NAMALWA (cell line): Measurements from ENCODE around the gene VIL1.
A peak's percentile ranks its signal among the peaks of the same experiment; 100 is the strongest.

Experiments
- DNase-seq: peaks from one replicate; pipeline ENCODE4 v3.0.0-alpha.2; 2015; ENCODE audit warnings: low spot score

VIL1 gene

GRCh38 chr2:218444692-218445357, 25.9 kb downstream of the VIL1 start:
- no peak for DNase-seq

- DNase-seq, result no peak
Observed at GRCh38 chr2:218445602-218446001, 26.7 kb downstream of the VIL1 start.

DNA sequence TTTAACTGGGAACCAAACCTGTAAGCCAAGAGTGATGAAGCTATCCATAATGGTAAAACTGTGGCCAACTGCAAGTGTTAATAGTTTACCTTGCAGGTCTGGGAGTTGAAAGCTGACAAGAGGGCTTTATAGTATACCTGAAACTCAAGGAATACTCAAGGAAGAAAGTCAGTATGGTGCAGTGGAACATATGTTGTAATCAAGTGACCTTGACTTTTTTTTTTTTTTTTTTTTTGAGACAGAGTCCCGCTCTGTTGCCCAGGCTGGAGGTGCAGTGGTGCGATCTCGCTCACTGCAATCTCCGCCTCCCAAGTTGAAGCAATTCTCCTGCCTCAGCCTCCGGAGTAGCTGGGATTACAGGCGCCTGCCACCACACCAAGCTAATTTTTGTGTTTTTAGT, 27.6 kb downstream of the VIL1 start:
- no peak for DNase-seq

GRCh38 chr2:218447072-218447471, 28.1 kb downstream of the VIL1 start:
- no peak for DNase-seq

- no peak for DNase-seq
Observed at GRCh38 chr2:218448934-218449333, 30.0 kb downstream of the VIL1 start.

DNA sequence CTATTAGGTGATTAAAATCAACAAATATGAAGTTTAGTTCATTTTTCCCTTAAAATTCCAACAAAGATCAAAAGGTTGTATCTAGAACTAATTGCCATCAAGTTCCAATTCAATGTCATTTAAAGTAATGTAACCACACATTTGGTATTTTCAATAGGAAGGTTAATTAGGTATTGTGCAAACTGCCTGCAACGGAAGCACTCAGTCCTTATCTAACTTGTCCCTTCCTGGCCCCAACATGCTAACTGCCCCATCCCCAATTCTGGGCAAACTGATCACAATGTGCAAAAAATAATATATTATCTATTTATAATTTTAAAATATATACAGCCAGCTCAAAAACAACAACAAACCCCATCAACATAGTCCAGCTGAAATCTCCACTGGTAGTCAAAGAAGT, 33.2 kb downstream of the VIL1 start:
- no peak for DNase-seq

- DNase-seq, result no peak
Observed at GRCh38 chr2:218456849-218457248, 37.9 kb downstream of the VIL1 start.

GRCh38 chr2:218458598-218458997, 39.7 kb downstream of the VIL1 start:
- no peak for DNase-seq

GRCh38 chr2:218465987-218466633, 47.2 kb downstream of the VIL1 start:
- DNase-seq, result peak; percentile 48

DNA sequence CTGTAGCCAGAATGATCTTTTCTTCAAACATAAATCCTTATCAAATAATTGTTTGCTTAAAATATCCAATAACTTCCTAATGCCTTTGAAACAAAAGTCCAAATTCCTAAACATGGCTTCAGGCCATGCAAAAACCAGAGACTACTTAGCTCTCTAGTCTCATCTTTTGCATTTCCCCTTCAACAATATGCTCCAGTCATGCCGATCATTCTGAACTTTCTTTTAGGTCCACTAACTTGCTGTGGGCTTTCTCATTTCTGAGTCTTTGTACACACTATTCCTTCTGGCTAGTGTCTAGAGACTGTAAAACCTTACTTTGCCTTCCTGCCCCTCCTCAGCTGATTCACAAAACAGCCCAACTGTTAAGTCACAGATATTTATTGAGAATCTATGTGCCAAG, 51.5 kb downstream of the VIL1 start:
- DNase-seq, result no peak

DNA sequence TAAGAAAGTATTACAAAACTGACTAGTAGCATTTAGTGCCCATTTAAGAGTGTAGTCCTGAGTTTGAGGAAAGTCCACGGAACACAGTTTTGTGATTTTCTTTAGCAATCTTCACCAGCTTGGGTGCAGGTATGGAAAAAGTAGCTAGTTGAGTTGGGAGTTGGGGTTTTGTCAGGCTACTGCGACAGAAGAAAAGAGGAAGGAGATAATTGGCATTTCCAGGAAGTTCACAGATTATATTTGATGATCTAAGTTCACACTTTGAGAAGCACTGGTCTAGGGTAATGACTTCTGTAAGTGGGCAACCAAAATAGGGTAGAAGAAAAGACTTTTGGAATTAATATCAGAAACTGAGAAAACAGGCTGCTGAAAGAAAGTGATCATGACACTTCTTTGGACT, 52.1 kb downstream of the VIL1 start:
- no peak for DNase-seq

GRCh38 chr2:218471982-218472381, 53.1 kb downstream of the VIL1 start:
- no peak for DNase-seq

DNA sequence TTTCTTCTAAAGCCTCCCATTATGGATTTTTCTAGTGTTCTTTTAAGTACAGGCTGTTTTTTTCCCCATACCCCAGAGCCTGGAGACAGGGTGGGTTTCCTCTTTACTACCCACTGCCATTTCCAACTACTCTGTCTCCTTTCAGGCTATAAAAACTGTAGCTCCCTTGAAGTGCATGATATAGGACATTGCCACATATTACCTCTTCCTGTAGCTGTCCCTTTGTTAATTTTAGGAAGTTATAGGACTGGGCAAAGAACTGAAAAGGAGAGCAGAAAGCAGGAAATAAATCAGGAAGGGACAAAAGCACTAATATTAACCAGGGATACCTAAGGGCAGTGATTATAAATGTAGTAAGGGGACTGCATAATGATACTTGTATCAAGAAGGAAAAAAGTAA, 54.1 kb downstream of the VIL1 start:
- DNase-seq, result no peak

GRCh38 chr2:218474527-218474926, 55.6 kb downstream of the VIL1 start:
- no peak for DNase-seq

DNA sequence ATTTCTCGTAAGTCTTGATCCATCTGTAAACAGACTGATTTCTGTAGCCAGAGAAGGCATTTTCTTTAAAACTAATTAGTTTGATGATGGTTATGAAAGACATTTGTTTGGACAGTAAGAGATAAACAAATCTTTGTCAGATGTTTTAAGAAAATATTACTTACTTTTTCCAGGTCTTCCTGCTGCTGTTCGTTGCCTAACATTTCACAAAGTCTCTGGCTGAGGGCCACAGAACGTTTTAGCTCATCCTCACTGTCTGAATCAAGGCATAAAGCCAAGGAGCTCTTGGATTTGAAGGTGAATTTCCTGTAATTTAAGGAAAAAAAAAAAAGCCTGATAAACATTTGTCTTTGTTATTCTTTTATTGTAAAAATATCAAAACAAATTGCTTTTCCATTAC, 57.8 kb downstream of the VIL1 start:
- DNase-seq, result no peak

DNA sequence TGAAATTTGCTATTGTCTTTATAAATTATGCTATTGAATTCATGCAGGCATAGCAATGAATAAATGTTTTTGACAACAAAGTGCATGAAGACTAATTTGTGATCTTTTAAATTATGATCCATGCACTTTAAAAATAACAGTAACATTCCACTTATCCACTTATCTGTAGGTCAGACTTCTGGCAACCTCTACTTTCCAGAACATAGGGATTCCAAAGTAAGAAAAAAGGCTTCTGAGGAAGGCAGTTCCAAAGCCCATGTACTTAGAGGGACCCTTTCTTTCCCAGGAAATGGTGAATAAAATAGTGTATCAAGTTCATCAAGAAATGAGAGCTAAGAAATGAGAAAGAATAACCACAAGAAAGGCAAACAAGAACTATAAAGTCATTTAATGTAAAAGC, 58.3 kb downstream of the VIL1 start:
- DNase-seq, result no peak

GRCh38 chr2:218478544-218478943, 59.6 kb downstream of the VIL1 start:
- DNase-seq, result no peak

DNA sequence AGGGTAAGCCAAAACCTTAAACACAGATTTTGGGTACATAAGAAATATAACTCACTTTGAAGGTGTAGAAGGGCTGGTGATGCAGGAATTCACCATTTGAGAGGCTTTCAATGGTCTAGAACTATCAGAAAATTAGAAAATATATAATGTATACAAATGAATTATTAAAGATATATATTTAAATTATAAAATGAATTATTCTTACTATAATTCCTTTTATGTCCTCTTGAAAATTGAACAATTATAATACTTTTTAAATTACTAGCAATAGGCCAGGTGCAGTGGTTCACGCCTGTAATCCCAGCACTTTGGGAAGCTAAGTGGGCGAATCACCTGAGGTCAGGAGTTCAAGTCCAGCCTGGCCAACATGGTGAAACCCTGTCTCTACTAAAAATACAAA, 60.7 kb downstream of the VIL1 start:
- DNase-seq, result no peak

GRCh38 chr2:218482651-218483050, 63.7 kb downstream of the VIL1 start:
- peak; percentile 56 for DNase-seq

DNA sequence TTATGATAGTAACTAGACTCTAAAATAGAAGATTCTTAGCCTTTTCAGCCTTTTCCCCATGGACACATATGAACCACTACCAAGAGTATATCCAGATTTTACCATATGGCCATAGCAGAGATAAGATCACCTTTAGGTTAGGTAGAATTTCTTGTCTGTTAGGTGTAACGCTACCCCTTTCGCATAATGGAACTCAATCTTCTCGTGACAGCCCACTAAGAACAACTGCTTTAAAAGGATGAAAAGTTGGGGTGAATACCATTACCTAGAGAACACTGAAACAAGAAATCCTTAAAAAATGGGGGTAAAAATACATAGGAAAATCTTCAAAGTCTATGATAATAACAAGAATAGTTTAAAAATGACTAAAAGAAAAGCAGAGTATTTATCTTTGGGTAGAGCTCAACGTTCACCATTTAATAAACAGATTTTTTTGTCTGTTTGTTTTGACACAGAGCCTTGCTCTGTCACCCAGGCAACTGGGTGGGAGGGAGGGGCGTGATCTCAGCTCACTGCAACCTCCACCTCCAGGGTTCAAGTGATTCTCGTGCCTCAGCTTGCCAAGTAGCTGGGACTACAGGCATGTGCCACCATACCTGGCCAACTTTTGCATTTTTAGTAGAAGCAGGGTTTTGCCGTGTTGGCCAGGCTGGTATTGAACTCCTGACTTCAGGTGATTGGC, 67.2 kb downstream of the VIL1 start:
- DNase-seq, result no peak

- no peak for DNase-seq
Observed at GRCh38 chr2:218500501-218501060, 81.7 kb downstream of the VIL1 start.

GRCh38 chr2:218501665-218502064, 82.7 kb downstream of the VIL1 start:
- no peak for DNase-seq
